ENCODE results near the gene UBIAD1.
"Not testable (repeated sequence)": the region's sequence is repeated elsewhere in the genome, so short reads cannot be mapped to it uniquely, and the experiment has no call there.

The UBIAD1 gene

GRCh38 chr1:11295905-11296304, 22.9 kb downstream of the UBIAD1 start:
- Histone ChIP-seq H3K27me3 (ENCODE audit: insufficient read depth, low read length) (no peaks in the 10 kb centered on the region), H3K27ac (ENCODE audit: low read depth, low read length) (no peak overlapping the region), H3K79me2 (ENCODE audit: control insufficient read depth, insufficient read depth, low read length, unreplicated experiment) (no peaks in the 10 kb centered on the region), H3K36me3 (ENCODE audit: insufficient read depth, low read length) (no peaks in the 10 kb centered on the region), H3K4me1 (ENCODE audit: control insufficient read depth, insufficient read depth, low read length, unreplicated experiment) (no peaks in the 10 kb centered on the region), H2AFZ (ENCODE audit: low read length, unreplicated experiment) (no peak overlapping the region), H3K4me3 (ENCODE audit: low read depth, low read length) (no peak overlapping the region)

GRCh38 chr1:11297774-11298173, 24.8 kb downstream of the UBIAD1 start:
- H3K79me2 ChIP-seq (ENCODE audit: control insufficient read depth, insufficient read depth, low read length, unreplicated experiment); H2AFZ ChIP-seq (ENCODE audit: low read length, unreplicated experiment); H3K36me3 ChIP-seq (ENCODE audit: insufficient read depth, low read length); H3K4me3 ChIP-seq (ENCODE audit: low read depth, low read length); H3K27me3 ChIP-seq (ENCODE audit: insufficient read depth, low read length); H3K4me1 ChIP-seq (ENCODE audit: control insufficient read depth, insufficient read depth, low read length, unreplicated experiment); H3K27ac ChIP-seq (ENCODE audit: low read depth, low read length): not testable (repeated sequence)

- Histone ChIP-seq H3K79me2 (ENCODE audit: control insufficient read depth, insufficient read depth, low read length, unreplicated experiment) (no peaks in the 10 kb centered on the region), H3K27me3 (ENCODE audit: insufficient read depth, low read length) (no peaks in the 10 kb centered on the region), H3K4me3 (ENCODE audit: low read depth, low read length) (no peak overlapping the region), H2AFZ (ENCODE audit: low read length, unreplicated experiment) (no peak overlapping the region), H3K36me3 (ENCODE audit: insufficient read depth, low read length) (no peaks in the 10 kb centered on the region), H3K4me1 (ENCODE audit: control insufficient read depth, insufficient read depth, low read length, unreplicated experiment) (no peaks in the 10 kb centered on the region), H3K27ac (ENCODE audit: low read depth, low read length) (no peak overlapping the region)
These were observed 25.6 kb downstream of the UBIAD1 start for GRCh38 chr1:11298390-11299224.

GRCh38 chr1:11299225-11299574, 26.2 kb downstream of the UBIAD1 start:
- H3K4me1 ChIP-seq (ENCODE audit: control insufficient read depth, insufficient read depth, low read length, unreplicated experiment), result no peaks in the 10 kb centered on the region
- H3K4me3 ChIP-seq (ENCODE audit: low read depth, low read length), result no peak overlapping the region
- no peaks in the 10 kb centered on the region for H3K36me3 ChIP-seq (ENCODE audit: insufficient read depth, low read length)
- H3K27me3 ChIP-seq (ENCODE audit: insufficient read depth, low read length), result no peaks in the 10 kb centered on the region
- H3K79me2 ChIP-seq (ENCODE audit: control insufficient read depth, insufficient read depth, low read length, unreplicated experiment), result no peaks in the 10 kb centered on the region
- H3K27ac ChIP-seq (ENCODE audit: low read depth, low read length), result no peak overlapping the region
- H2AFZ ChIP-seq (ENCODE audit: low read length, unreplicated experiment), result no peak overlapping the region

GRCh38 chr1:11301601-11302000, 28.6 kb downstream of the UBIAD1 start:
- Histone ChIP-seq H3K79me2 (ENCODE audit: control insufficient read depth, insufficient read depth, low read length, unreplicated experiment) (no peaks in the 10 kb centered on the region), H3K4me3 (ENCODE audit: low read depth, low read length) (no peak overlapping the region), H3K4me1 (ENCODE audit: control insufficient read depth, insufficient read depth, low read length, unreplicated experiment) (no peaks in the 10 kb centered on the region), H3K27ac (ENCODE audit: low read depth, low read length) (no peak overlapping the region), H3K27me3 (ENCODE audit: insufficient read depth, low read length) (no peaks in the 10 kb centered on the region), H2AFZ (ENCODE audit: low read length, unreplicated experiment) (no peak overlapping the region), H3K36me3 (ENCODE audit: insufficient read depth, low read length) (no peaks in the 10 kb centered on the region)

GRCh38 chr1:11302366-11302765, 29.4 kb downstream of the UBIAD1 start:
- Histone ChIP-seq H3K36me3 (ENCODE audit: insufficient read depth, low read length) (no peaks in the 10 kb centered on the region), H3K4me1 (ENCODE audit: control insufficient read depth, insufficient read depth, low read length, unreplicated experiment) (no peaks in the 10 kb centered on the region), H3K79me2 (ENCODE audit: control insufficient read depth, insufficient read depth, low read length, unreplicated experiment) (no peaks in the 10 kb centered on the region), H3K27ac (ENCODE audit: low read depth, low read length) (no peak overlapping the region), H2AFZ (ENCODE audit: low read length, unreplicated experiment) (no peak overlapping the region), H3K4me3 (ENCODE audit: low read depth, low read length) (no peak overlapping the region), H3K27me3 (ENCODE audit: insufficient read depth, low read length) (no peaks in the 10 kb centered on the region)

GRCh38 chr1:11305516-11305915, 32.5 kb downstream of the UBIAD1 start:
- H2AFZ ChIP-seq (ENCODE audit: low read length, unreplicated experiment); H3K36me3 ChIP-seq (ENCODE audit: insufficient read depth, low read length); H3K4me1 ChIP-seq (ENCODE audit: control insufficient read depth, insufficient read depth, low read length, unreplicated experiment); H3K27ac ChIP-seq (ENCODE audit: low read depth, low read length); H3K4me3 ChIP-seq (ENCODE audit: low read depth, low read length); H3K79me2 ChIP-seq (ENCODE audit: control insufficient read depth, insufficient read depth, low read length, unreplicated experiment): not testable (repeated sequence)
- H3K27me3 ChIP-seq (ENCODE audit: insufficient read depth, low read length), result peaks cover 22% of the 10 kb centered on the region

- Histone ChIP-seq H2AFZ (ENCODE audit: low read length, unreplicated experiment) (no peak overlapping the region), H3K27me3 (ENCODE audit: insufficient read depth, low read length) (peaks cover 35% of the 10 kb centered on the region), H3K79me2 (ENCODE audit: control insufficient read depth, insufficient read depth, low read length, unreplicated experiment) (no peaks in the 10 kb centered on the region), H3K4me3 (ENCODE audit: low read depth, low read length) (no peak overlapping the region), H3K4me1 (ENCODE audit: control insufficient read depth, insufficient read depth, low read length, unreplicated experiment) (no peaks in the 10 kb centered on the region), H3K27ac (ENCODE audit: low read depth, low read length) (no peak overlapping the region), H3K36me3 (ENCODE audit: insufficient read depth, low read length) (no peaks in the 10 kb centered on the region)
These were observed 34.9 kb downstream of the UBIAD1 start for GRCh38 chr1:11307852-11308251.

- no peaks in the 10 kb centered on the region for H3K79me2 ChIP-seq (ENCODE audit: control insufficient read depth, insufficient read depth, low read length, unreplicated experiment)
These were observed 35.8 kb downstream of the UBIAD1 start for GRCh38 chr1:11308699-11309224.

GRCh38 chr1:11309385-11309784, 36.4 kb downstream of the UBIAD1 start:
- Histone ChIP-seq H3K36me3 (ENCODE audit: insufficient read depth, low read length) (no peaks in the 10 kb centered on the region), H2AFZ (ENCODE audit: low read length, unreplicated experiment) (no peak overlapping the region), H3K27me3 (ENCODE audit: insufficient read depth, low read length) (peaks cover 38% of the 10 kb centered on the region), H3K79me2 (ENCODE audit: control insufficient read depth, insufficient read depth, low read length, unreplicated experiment) (no peaks in the 10 kb centered on the region), H3K4me1 (ENCODE audit: control insufficient read depth, insufficient read depth, low read length, unreplicated experiment) (no peaks in the 10 kb centered on the region), H3K27ac (ENCODE audit: low read depth, low read length) (no peak overlapping the region), H3K4me3 (ENCODE audit: low read depth, low read length) (no peak overlapping the region)

More at GRCh38 chr1:11308699-11309224, 35.8 kb downstream of the UBIAD1 start:
- no peak overlapping the region for H3K27ac ChIP-seq (ENCODE audit: low read depth, low read length)
- H3K36me3 ChIP-seq (ENCODE audit: insufficient read depth, low read length), result no peaks in the 10 kb centered on the region
- no peaks in the 10 kb centered on the region for H3K4me1 ChIP-seq (ENCODE audit: control insufficient read depth, insufficient read depth, low read length, unreplicated experiment)
- no peak overlapping the region for H3K4me3 ChIP-seq (ENCODE audit: low read depth, low read length)
- peaks cover 38% of the 10 kb centered on the region for H3K27me3 ChIP-seq (ENCODE audit: insufficient read depth, low read length)
- H2AFZ ChIP-seq (ENCODE audit: low read length, unreplicated experiment), result no peak overlapping the region

Measured in ACC112 (cell line).